ENCODE results near the gene PILRA.
A peak's percentile ranks its signal among the peaks of the same experiment; 100 is the strongest.

The PILRA gene

DNA sequence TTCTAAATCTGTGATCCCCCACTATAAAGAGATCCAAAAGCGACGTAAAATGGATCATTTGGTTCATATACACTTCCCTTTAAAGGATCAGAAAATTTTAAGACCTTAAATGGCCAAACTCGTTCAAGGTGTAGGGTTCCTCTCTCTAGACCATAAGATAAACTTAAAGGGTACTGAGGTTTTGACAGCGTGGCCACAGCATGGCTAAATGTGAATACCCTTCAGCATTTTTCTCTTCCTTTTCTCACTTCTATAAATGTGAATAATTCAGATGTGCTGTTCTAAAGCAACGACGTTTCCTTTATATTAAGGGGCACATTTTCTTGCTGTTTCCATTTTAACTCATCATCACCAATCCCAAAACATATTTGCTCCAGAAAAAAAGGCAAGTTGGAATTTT lies 50.0 kb downstream of the PILRA start:
- peaks cover 0 to 3% of the 10 kb centered on the region in 2 donors for H3K4me1 ChIP-seq (ENCODE audit: control insufficient read depth in 1 of 2, insufficient read depth in 2 of 2, low read length in 2 of 2)
- H3K27ac ChIP-seq (ENCODE audit: low read depth, low read length): no peak overlapping the region
- no peaks in the 10 kb centered on the region for H3K36me3 ChIP-seq (ENCODE audit: control insufficient read depth in 1 of 2, insufficient read depth in 2 of 2, low read length in 2 of 2)
- H3K27me3 ChIP-seq (ENCODE audit: control insufficient read depth in 1 of 2, insufficient read depth in 2 of 2, low read length in 2 of 2): no peaks in the 10 kb centered on the region
- no peaks in the 10 kb centered on the region for H3K9me3 ChIP-seq (ENCODE audit: control insufficient read depth in 1 of 2, low read length in 2 of 2)
- no peak overlapping the region for H3K9ac ChIP-seq (ENCODE audit: low read depth in 1 of 2, low read length in 2 of 2)
- H3K4me3 ChIP-seq (ENCODE audit: low read depth in 1 of 2, low read length in 2 of 2): no peak overlapping the region

DNA sequence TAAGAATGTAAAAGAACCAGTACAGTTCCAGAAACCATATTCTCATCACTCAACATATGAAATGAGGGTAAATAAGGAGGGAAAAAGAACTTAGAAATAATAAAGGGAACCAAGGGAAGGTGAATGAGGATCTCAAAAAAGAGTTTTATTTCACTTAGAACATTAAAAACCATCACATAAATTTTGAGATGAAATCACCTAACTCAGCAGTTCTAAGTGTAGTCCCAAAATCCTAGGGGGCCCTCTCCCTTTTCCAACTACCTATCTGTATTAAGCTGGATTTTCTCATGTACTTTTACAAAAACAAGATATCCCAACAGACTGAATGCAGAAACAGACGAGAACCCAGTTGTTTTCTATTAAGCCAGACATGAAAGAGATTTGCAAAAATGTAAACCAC lies 52.1 kb downstream of the PILRA start:
- Histone ChIP-seq H3K9ac (ENCODE audit: low read depth in 1 of 2, low read length in 2 of 2) (no peak overlapping the region), H3K4me1 (ENCODE audit: control insufficient read depth in 1 of 2, insufficient read depth in 2 of 2, low read length in 2 of 2) (peaks cover under 1 to 3% of the 10 kb centered on the region in 2 donors), H3K4me3 (ENCODE audit: low read depth in 1 of 2, low read length in 2 of 2) (no peak overlapping the region), H3K36me3 (ENCODE audit: control insufficient read depth in 1 of 2, insufficient read depth in 2 of 2, low read length in 2 of 2) (no peaks in the 10 kb centered on the region), H3K27me3 (ENCODE audit: control insufficient read depth in 1 of 2, insufficient read depth in 2 of 2, low read length in 2 of 2) (no peaks in the 10 kb centered on the region), H3K27ac (ENCODE audit: low read depth, low read length) (no peak overlapping the region), H3K9me3 (ENCODE audit: control insufficient read depth in 1 of 2, low read length in 2 of 2) (no peaks in the 10 kb centered on the region)

DNA sequence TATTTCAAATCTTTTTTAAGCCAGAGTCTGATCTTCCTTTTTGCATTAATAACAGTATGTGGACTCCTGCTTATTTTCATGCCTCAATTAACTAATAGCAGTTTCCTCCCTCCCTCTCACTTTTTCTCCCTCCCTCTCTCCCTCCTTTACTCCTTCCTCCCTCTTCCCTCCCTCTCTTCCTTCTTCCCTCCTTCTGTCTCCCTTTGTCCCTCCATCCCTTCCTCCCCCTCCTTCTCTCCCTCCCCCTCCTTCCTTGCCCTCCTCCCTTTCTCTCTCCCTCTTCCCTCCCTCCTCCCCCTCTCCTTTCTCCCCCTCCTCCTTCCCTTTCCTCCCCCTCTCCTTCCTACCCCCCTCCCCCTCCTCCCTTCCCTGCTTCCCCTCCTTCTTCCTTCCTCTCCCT lies 53.2 kb downstream of the PILRA start:
- Histone ChIP-seq H3K27me3 (ENCODE audit: control insufficient read depth in 1 of 2, insufficient read depth in 2 of 2, low read length in 2 of 2) (no peaks in the 10 kb centered on the region), H3K36me3 (ENCODE audit: control insufficient read depth in 1 of 2, insufficient read depth in 2 of 2, low read length in 2 of 2) (peaks cover 0 to 3% of the 10 kb centered on the region in 2 donors), H3K9ac (ENCODE audit: low read depth in 1 of 2, low read length in 2 of 2) (no peak overlapping the region), H3K9me3 (ENCODE audit: control insufficient read depth in 1 of 2, low read length in 2 of 2) (no peaks in the 10 kb centered on the region), H3K4me3 (ENCODE audit: low read depth in 1 of 2, low read length in 2 of 2) (no peak overlapping the region), H3K27ac (ENCODE audit: low read depth, low read length) (no peak overlapping the region), H3K4me1 (ENCODE audit: control insufficient read depth in 1 of 2, insufficient read depth in 2 of 2, low read length in 2 of 2) (peaks cover 12 to 14% of the 10 kb centered on the region in 2 donors)

DNA sequence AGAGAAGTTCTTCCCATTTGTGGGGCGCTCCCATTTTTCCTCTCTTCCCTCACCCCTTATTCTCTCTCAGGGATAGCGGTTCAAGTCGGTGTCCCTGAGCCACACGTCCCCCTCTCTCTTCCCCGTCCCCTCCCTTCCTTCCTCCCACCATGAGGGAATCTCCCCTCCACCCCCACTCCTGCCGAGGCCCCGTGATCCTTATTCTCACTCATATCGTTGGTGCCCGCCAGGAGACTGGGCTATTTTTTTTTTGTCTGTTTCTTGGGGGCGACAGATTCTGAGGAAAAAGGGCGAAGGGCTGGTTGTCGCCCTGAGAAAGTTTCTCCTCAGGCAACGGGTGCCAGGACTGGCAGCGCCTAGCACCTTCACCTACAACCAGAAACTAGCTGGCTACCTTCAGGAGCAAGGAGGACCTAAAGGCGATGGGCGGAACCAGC lies 54.5 kb downstream of the PILRA start:
- peak overlapping the region; percentile 100 for H3K27ac ChIP-seq (ENCODE audit: low read depth, low read length)
- H3K9ac ChIP-seq (ENCODE audit: low read depth in 1 of 2, low read length in 2 of 2): peak overlapping the region; percentile 15 to 93
- H3K27me3 ChIP-seq (ENCODE audit: control insufficient read depth in 1 of 2, insufficient read depth in 2 of 2, low read length in 2 of 2): no peaks in the 10 kb centered on the region
- H3K4me3 ChIP-seq (ENCODE audit: low read depth in 1 of 2, low read length in 2 of 2): peak overlapping the region; percentile 76 to 84
- H3K36me3 ChIP-seq (ENCODE audit: control insufficient read depth in 1 of 2, insufficient read depth in 2 of 2, low read length in 2 of 2): peaks cover 4 to 10% of the 10 kb centered on the region in 2 donors
- no peaks in the 10 kb centered on the region for H3K9me3 ChIP-seq (ENCODE audit: control insufficient read depth in 1 of 2, low read length in 2 of 2)
- peaks cover 25% of the 10 kb centered on the region in 2 donors for H3K4me1 ChIP-seq (ENCODE audit: control insufficient read depth in 1 of 2, insufficient read depth in 2 of 2, low read length in 2 of 2)

DNA sequence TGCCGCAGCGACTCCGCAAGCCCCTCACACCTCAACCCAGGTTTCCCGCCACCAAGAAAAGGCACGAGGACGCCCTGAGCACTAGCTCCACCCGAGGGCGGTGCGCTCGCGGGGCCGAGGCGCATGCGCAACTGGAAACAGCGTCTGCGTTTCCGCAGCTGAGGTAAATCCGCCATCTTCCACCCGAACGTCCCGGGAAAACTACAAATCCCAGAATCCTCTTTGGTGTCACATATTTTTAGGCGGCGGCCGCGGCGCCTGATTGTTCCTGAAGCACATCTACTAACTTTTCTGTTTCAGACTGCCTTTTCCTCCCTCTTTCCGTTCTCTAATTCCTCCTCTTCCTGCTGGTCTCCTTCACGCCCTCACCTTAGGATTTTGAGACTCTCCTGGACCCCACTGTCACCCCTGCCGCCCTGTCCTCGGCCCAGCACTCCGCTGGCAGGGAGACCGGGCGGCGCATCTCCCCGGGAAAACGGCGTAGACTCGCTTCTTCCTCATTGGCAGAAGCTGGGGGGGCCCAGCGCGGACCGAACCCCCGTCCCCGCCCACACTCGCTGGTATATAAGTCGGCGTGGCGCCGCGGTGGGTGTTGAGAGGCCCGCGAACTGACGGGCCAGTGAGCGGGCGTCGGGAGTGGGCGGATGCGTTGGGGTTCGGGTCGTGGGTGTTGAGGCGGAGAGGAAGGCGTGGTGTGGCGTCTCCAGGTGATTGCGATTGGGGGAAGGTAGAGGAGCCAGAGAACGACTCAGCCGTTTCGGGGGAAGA lies 55.1 kb downstream of the PILRA start, which contains the start of gene ZCWPW1:
Gene ZCWPW1, minus strand, starts transcription at position 505 of the 768 bp plus-strand sequence. CDS start 8,054 bp downstream, outside the sequence.
- Histone ChIP-seq H3K4me3 (ENCODE audit: low read depth in 1 of 2, low read length in 2 of 2) (peak within 1 kb of the TSS; percentile 79 to 84), H3K36me3 (ENCODE audit: control insufficient read depth in 1 of 2, insufficient read depth in 2 of 2, low read length in 2 of 2) (peaks cover 8 to 16% of the 10 kb centered on the region in 2 donors), H3K4me1 (ENCODE audit: control insufficient read depth in 1 of 2, insufficient read depth in 2 of 2, low read length in 2 of 2) (peaks cover 26% of the 10 kb centered on the region in 2 donors), H3K9ac (ENCODE audit: low read depth in 1 of 2, low read length in 2 of 2) (peak within 1 kb of the TSS; percentile 91 to 95), H3K27me3 (ENCODE audit: control insufficient read depth in 1 of 2, insufficient read depth in 2 of 2, low read length in 2 of 2) (no peaks in the 10 kb centered on the region), H3K27ac (ENCODE audit: low read depth, low read length) (peak within 1 kb of the TSS; percentile 100), H3K9me3 (ENCODE audit: control insufficient read depth in 1 of 2, low read length in 2 of 2) (no peaks in the 10 kb centered on the region)

DNA sequence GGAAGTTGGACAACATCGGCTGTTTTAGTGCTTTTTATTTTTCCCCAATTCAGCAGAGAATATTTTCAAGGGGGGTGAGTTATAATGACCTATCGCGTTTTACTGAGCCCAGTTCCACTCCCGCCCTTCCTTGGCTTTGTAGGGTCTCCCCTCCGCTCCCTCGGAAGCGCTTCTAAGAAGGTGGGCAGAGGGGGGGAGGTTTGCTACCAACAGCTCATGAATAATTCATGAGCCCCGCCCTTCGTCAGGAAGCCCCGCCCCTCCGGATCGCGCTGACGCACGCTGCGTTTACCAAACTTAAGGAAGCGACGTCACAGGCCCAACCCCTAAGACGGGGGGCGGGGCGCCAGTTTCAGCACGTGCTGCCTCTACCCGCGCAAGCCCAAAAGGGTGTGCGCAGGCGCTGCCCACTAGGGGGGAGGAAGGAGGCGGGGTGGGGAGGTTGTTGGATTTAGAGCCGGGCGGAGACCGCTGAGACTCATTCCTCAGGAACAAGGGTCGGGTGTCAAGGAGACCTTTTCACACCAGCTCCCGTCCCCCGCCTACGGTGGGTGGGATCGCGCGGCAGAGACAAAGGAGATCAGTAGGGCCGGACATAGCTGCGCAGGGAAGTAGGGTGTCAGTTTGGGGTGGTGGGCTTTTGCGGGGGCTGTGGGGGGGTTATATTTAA lies 55.8 kb downstream of the PILRA start:
- peak overlapping the region; percentile 100 for H3K27ac ChIP-seq (ENCODE audit: low read depth, low read length)
- H3K36me3 ChIP-seq (ENCODE audit: control insufficient read depth in 1 of 2, insufficient read depth in 2 of 2, low read length in 2 of 2): peaks cover 15 to 23% of the 10 kb centered on the region in 2 donors
- peak overlapping the region; percentile 79 to 84 for H3K4me3 ChIP-seq (ENCODE audit: low read depth in 1 of 2, low read length in 2 of 2)
- no peaks in the 10 kb centered on the region for H3K9me3 ChIP-seq (ENCODE audit: control insufficient read depth in 1 of 2, low read length in 2 of 2)
- no peaks in the 10 kb centered on the region for H3K27me3 ChIP-seq (ENCODE audit: control insufficient read depth in 1 of 2, insufficient read depth in 2 of 2, low read length in 2 of 2)
- H3K4me1 ChIP-seq (ENCODE audit: control insufficient read depth in 1 of 2, insufficient read depth in 2 of 2, low read length in 2 of 2): peaks cover 26 to 33% of the 10 kb centered on the region in 2 donors
- H3K9ac ChIP-seq (ENCODE audit: low read depth in 1 of 2, low read length in 2 of 2): peak overlapping the region; percentile 91 to 95

DNA sequence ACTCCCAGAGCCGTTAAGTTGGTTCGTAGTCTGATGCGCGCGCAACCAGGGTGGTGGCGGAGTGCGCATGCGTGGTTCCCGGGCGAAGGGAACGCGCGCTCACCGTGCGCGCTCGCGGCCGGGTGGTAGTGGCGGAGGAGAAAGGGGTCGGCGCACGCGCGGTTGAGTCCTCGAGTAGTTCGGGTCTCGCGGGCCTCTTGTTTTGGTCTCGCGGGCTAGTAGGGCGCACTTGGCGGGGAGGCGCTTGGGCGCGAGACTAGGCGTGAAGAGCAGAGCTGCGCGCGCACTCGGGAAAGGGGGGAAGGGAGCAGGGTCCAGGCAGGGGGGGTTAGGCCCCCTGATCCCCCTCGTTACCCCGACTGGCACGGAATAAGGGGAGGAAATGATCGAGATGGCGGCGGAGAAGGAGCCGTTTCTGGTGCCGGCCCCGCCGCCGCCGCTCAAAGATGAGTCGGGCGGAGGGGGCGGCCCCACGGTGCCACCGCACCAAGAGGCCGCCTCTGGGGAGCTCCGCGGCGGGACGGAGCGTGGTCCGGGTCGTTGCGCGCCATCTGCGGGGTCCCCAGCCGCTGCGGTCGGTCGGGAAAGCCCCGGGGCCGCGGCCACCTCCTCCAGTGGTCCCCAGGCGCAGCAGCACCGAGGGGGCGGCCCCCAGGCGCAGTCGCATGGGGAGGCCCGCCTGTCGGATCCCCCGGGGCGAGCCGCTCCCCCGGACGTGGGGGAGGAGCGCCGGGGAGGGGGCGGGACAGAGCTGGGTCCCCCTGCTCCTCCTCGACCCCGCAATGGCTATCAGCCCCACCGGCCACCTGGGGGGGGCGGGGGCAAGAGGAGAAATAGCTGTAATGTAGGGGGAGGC lies 56.6 kb downstream of the PILRA start, which contains the start of gene MEPCE:
Gene MEPCE, plus strand, starts transcription at position 195 of the 856 bp plus-strand sequence. Its CDS starts 188 bp downstream, at position 383.
- Histone ChIP-seq H3K4me1 (ENCODE audit: control insufficient read depth in 1 of 2, insufficient read depth in 2 of 2, low read length in 2 of 2) (peaks cover 29 to 35% of the 10 kb centered on the region in 2 donors), H3K27ac (ENCODE audit: low read depth, low read length) (peak within 1 kb of the TSS; percentile 100), H3K9ac (ENCODE audit: low read depth in 1 of 2, low read length in 2 of 2) (peak within 1 kb of the TSS; percentile 91 to 95), H3K9me3 (ENCODE audit: control insufficient read depth in 1 of 2, low read length in 2 of 2) (no peaks in the 10 kb centered on the region), H3K4me3 (ENCODE audit: low read depth in 1 of 2, low read length in 2 of 2) (peak within 1 kb of the TSS; percentile 79 to 84), H3K36me3 (ENCODE audit: control insufficient read depth in 1 of 2, insufficient read depth in 2 of 2, low read length in 2 of 2) (peaks cover 16 to 31% of the 10 kb centered on the region in 2 donors), H3K27me3 (ENCODE audit: control insufficient read depth in 1 of 2, insufficient read depth in 2 of 2, low read length in 2 of 2) (no peaks in the 10 kb centered on the region)

DNA sequence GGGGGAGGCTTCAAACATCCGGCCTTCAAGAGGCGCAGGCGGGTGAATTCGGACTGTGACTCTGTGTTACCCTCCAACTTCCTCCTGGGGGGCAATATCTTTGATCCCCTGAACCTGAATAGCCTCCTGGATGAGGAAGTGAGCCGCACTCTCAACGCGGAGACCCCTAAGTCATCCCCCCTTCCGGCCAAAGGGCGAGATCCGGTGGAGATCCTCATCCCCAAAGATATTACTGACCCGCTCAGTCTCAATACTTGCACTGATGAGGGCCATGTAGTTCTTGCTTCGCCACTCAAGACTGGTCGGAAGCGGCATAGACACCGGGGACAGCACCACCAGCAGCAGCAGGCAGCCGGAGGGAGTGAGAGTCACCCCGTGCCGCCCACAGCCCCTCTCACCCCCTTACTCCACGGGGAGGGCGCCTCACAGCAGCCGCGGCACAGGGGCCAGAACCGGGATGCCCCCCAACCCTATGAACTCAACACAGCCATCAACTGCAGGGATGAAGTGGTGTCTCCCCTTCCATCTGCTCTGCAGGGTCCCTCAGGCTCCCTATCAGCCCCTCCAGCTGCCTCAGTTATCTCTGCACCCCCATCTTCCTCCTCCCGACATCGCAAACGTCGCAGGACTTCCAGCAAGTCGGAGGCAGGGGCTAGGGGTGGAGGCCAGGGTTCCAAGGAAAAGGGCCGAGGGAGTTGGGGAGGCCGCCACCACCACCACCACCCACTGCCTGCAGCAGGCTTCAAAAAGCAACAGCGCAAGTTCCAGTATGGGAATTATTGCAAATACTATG lies 57.4 kb downstream of the PILRA start:
- Histone ChIP-seq H3K4me1 (ENCODE audit: control insufficient read depth in 1 of 2, insufficient read depth in 2 of 2, low read length in 2 of 2) (peaks cover 35 to 42% of the 10 kb centered on the region in 2 donors), H3K27me3 (ENCODE audit: control insufficient read depth in 1 of 2, insufficient read depth in 2 of 2, low read length in 2 of 2) (no peaks in the 10 kb centered on the region), H3K36me3 (ENCODE audit: control insufficient read depth in 1 of 2, insufficient read depth in 2 of 2, low read length in 2 of 2) (peaks cover 16 to 31% of the 10 kb centered on the region in 2 donors), H3K9ac (ENCODE audit: low read depth in 1 of 2, low read length in 2 of 2) (peak overlapping the region; percentile 82 to 95), H3K4me3 (ENCODE audit: low read depth in 1 of 2, low read length in 2 of 2) (peak overlapping the region; percentile 79 to 82), H3K27ac (ENCODE audit: low read depth, low read length) (peak overlapping the region; percentile 100), H3K9me3 (ENCODE audit: control insufficient read depth in 1 of 2, low read length in 2 of 2) (no peaks in the 10 kb centered on the region)

DNA sequence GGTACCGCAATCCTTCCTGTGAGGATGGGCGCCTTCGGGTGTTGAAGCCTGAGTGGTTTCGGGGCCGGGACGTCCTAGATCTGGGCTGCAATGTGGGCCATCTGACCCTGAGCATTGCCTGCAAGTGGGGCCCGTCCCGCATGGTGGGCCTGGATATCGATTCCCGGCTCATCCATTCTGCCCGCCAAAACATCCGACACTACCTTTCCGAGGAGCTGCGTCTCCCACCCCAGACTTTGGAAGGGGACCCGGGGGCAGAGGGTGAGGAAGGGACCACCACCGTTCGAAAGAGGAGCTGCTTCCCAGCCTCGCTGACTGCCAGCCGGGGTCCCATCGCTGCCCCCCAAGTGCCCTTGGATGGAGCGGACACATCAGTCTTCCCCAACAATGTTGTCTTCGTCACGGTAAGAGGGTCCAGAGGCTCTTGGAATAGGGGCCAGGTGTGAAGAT lies 58.0 kb downstream of the PILRA start:
- H3K4me1 ChIP-seq (ENCODE audit: control insufficient read depth in 1 of 2, insufficient read depth in 2 of 2, low read length in 2 of 2): peaks cover 35 to 42% of the 10 kb centered on the region in 2 donors
- no peak overlapping the region for H3K27ac ChIP-seq (ENCODE audit: low read depth, low read length)
- peaks cover 16 to 31% of the 10 kb centered on the region in 2 donors for H3K36me3 ChIP-seq (ENCODE audit: control insufficient read depth in 1 of 2, insufficient read depth in 2 of 2, low read length in 2 of 2)
- H3K9ac ChIP-seq (ENCODE audit: low read depth in 1 of 2, low read length in 2 of 2): peak overlapping the region; percentile 82 to 95
- H3K4me3 ChIP-seq (ENCODE audit: low read depth in 1 of 2, low read length in 2 of 2): peak overlapping the region; percentile 79 to 82
- no peaks in the 10 kb centered on the region for H3K9me3 ChIP-seq (ENCODE audit: control insufficient read depth in 1 of 2, low read length in 2 of 2)
- no peaks in the 10 kb centered on the region for H3K27me3 ChIP-seq (ENCODE audit: control insufficient read depth in 1 of 2, insufficient read depth in 2 of 2, low read length in 2 of 2)

Data from duodenal mucosa (tissue), 2 donors.